Activated gamma-delta T cell (primary cell): ENCODE data around the gene GAB1.

Experiments
- DNase-seq: peaks from one replicate; lab custom pipeline; 2025; lab: John Stamatoyannopoulos, UW
- total RNA-seq, 2 donors: gene quantifications; one replicate each; lab custom pipeline; 2026; lab: John Stamatoyannopoulos, UW

The GAB1 gene
- 2.1 to 3.4 reads per million in 2 donors for total RNA-seq

GRCh38 chr4:143336781-143337599 is at the start of gene GAB1:
TSS of gene GAB1 (plus strand) at chr4:143336876. CDS start at chr4:143337189, 313 bp downstream.
- DNase-seq, result no peak

- no peak for DNase-seq
Observed at GRCh38 chr4:143287572-143287923, 49.1 kb upstream of the GAB1 start.

- DNase-seq, result no peak
Observed at GRCh38 chr4:143288171-143288570, 48.5 kb upstream of the GAB1 start.

- DNase-seq, result no peak
Observed at GRCh38 chr4:143289370-143289769, 47.3 kb upstream of the GAB1 start.

DNA sequence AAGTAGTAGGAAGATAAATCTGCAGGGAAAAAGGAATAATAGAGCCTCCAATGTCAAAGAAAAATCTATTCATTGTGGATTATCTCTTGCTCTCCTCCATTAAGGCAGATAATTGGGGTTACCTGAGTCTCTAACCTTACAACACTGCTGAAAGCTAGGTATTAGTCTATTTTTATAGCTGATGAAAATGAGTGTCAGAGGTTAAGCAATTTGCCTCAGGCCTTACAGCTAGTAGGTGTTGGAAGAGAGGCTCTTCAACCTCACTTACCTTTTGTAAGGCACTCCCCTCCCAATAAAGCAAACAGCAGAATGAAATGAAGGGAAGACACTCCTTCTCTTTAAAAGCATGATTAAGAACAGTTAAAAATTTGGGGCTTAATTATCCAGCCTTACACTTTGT is 45.4 kb upstream of the GAB1 start:
- no peak for DNase-seq

DNA sequence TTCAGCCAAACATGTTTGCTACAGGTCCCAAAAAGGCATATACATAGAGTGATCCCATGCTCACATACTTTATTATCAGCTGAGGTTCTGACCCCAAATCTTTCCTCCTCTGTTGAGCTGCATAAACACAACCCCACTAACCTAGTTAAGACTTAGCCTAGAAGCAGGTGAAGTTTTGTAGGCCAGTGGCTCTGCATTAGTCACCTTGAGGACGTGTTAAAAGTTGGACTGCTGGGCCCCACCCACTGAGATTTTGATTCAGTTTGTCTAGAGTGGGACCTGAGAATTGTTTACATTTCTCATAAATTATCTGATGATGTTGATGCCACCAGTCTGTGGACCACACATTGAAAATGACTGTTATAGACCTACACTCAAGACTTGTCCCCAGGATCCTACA is 43.8 kb upstream of the GAB1 start:
- no peak for DNase-seq

GRCh38 chr4:143294310-143294709 is 42.4 kb upstream of the GAB1 start:
- DNase-seq, result no peak

DNA sequence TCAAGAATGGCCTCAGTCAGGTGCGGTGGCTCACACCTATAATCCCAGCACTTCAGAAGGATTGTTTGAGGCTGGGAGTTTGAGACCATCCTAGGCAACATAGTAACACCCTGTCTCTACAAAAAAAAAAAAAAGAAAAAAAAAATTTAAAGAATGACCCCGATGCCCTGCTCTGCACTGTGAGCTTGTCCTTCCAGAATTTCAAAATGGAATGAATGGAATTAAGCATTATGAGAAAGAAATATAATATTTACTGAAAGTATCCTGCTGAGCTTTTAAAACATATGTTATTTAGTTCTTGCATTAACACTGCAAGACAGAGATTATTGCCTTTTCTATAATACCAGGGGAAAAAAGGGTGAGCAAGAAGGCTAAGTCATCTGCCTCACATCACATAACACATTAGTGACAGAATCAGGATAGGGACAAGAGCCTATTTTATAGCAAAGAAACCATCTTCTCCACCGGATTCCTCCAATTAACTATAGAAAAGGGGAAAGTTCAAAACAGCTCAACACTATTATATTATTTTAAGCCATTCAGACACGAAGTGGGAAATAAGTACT is 41.9 kb upstream of the GAB1 start:
- DNase-seq, result no peak

GRCh38 chr4:143296397-143297067 is 40.1 kb upstream of the GAB1 start:
- no peak for DNase-seq

DNA sequence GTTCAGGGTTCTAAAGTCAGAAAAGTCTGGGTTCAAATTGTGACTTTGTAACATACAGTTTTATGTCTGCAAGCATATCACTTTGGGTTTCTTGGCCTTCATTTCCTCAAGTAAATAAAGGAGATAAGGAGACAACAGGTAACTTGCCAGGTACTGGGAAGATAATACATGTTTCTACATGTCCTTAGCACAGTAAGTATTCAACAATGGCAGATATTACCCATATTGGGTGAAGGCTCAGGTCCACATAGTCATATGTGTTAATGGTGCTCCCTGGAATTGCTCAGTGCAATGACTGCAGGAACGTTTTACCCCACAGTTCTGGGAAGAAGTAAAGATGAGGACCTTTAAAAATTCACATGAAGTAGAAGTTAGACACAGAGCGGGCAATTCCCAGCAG is 35.8 kb upstream of the GAB1 start:
- no peak for DNase-seq

DNA sequence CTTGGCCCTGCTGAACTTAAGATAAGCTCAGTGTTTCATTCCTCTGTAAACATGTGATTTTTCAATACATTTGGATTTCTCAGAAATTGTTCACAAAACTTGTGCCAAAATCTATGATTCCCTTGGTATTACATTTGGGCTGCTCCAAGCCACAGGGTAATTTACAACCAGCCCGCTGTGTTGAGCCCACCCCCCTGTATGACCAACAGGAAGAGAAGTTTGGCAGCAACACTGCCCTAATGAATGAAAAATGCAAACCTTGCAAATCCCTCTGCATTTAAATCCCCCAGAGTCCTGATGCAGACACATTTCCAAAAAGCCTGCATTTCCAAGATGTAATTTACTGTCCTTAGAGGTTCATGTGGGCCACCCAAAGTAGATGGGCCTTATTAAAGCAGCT is 34.1 kb upstream of the GAB1 start:
- DNase-seq, result no peak

- DNase-seq, result no peak
Observed at GRCh38 chr4:143306788-143307187, 29.9 kb upstream of the GAB1 start.

DNA sequence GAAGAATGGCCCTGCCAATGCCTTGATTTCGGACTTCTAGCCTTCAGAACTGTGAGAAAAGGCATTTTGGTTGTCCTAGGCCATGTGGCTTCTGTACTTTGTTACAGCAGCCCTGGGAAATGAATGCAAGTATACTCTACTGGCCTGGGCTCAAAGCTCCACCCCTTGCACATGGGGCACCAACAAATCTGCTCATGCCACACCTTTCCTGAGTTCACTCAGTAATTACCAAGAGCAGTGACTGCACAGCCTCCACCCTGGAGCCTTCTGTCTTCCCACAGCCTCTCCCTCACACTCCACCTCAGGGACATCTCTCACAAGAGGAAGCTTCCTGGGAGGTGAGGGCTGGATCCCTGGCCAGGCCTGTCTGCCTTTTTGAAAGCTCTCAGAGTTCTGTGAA is 29.1 kb upstream of the GAB1 start:
- no peak for DNase-seq

- no peak for DNase-seq
Observed at GRCh38 chr4:143308377-143308776, 28.3 kb upstream of the GAB1 start.

GRCh38 chr4:143311924-143312323 is 24.8 kb upstream of the GAB1 start:
- no peak for DNase-seq

DNA sequence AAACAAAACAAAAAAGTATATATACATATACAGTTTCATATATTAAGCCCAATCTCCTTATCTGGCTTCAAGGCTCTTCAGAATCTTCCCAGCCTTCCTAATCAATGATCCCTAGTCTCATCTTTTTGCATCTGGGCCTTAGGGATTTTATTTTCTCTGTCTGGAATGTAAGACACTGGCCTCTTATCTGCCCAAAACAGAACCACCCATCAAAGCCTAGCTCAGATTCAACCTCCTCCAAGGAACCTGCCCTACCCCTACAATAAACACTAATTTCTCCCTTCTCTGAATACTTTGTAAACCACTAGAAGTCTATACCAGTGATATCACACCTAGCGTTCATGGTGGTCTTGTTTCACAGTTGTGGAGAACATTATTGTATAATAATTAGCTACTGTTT is 23.2 kb upstream of the GAB1 start:
- DNase-seq, result no peak

GRCh38 chr4:143313996-143314395 is 22.7 kb upstream of the GAB1 start:
- DNase-seq, result no peak

DNA sequence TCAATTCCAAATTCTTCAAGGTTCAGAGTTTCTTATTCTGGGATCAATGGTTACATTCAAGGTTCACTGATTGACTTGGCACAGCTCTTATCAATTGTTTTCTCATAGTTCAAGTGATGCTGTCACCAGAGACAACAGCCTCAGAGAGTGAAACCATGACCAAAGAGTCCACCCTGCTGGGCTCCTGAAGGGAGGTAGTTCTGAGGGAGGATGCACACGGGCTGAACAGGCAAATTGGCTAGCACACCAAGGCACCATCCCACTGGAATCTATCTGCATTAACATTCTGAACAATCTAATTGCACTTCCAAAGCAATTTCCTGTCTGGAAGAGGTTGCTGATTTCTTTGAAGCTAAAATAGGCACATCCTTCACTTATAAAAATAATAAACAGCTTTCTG is 16.6 kb upstream of the GAB1 start:
- DNase-seq, result no peak

- DNase-seq, result no peak
Observed at GRCh38 chr4:143326735-143327134, 9.9 kb upstream of the GAB1 start.

- DNase-seq, result no peak
Observed at GRCh38 chr4:143329985-143330384, 6.7 kb upstream of the GAB1 start.

- peak; percentile 10 for DNase-seq
Observed at GRCh38 chr4:143335979-143336780, 496 bp upstream of the GAB1 start.

GRCh38 chr4:143337600-143338287 is 1.1 kb downstream of the GAB1 start:
- DNase-seq, result no peak
